ENCODE data around the gene FAM53B.
A peak's percentile ranks its signal among the peaks of the same experiment; 100 is the strongest.

Gene FAM53B

GRCh38 chr10:124725791-124726190 lies 18.4 kb downstream of the FAM53B start:
- DNase-seq: no peak

GRCh38 chr10:124725171-124725631 lies 19.0 kb downstream of the FAM53B start:
- DNase-seq: no peak

- DNase-seq: no peak
Observed at GRCh38 chr10:124724279-124725027, 19.7 kb downstream of the FAM53B start.

DNA sequence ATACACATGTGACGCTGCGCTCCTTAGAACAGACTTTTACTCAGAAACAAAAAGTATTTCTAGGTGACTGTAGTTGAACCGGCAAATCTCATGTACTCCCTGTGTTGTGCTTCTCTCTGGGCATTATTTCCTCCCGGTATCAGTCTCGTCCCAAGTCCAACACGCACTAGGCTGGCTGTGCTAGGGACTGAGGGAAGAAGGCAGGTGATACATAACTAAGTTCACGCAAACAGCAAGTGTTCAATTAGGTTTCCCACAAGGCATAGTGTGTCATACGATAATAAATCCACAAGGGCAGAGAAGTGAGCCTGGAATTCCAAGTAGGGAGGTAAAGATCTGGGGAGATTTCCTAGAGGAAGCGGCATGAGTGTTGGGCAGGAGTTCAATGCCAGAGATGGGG lies 20.4 kb downstream of the FAM53B start:
- no peak for DNase-seq

GRCh38 chr10:124722798-124723783 lies 21.1 kb downstream of the FAM53B start:
- DNase-seq: no peak

DNA sequence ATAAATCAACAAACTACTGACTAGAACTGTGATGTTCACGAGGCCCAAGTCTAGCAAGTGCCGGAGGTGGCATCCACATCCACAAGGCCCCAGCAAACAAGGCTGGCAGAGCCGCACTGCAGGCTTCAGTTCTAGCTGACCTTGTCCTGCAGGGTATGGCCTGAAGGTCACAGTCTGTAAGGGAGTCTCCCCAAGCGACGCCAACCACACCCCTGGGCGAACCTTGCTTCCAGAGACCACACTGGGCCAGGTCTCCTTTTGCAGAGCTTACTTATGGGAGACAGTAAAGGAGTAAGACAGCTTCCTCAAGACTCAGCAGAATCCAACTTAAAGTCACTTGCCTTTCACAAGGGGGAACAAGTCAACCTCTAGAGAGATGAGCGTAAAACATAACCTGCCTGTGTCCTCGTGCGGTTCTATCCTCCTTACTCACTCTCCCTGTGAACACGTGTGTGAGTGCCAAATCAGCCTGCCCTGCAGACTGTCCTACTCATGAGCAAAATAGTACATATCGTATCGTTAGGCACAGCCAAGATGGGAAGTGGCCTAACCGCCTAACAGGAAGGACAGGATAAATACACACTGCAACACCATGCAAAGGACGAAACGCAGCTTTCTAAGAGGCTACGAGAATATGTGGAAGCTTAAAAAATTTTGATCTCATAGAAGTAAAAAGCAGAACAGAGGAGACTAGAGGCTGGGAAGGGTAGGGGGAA lies 22.7 kb downstream of the FAM53B start:
- DNase-seq: no peak

- peak; percentile 24 for DNase-seq
Observed at GRCh38 chr10:124719213-124719851, 24.8 kb downstream of the FAM53B start.

DNA sequence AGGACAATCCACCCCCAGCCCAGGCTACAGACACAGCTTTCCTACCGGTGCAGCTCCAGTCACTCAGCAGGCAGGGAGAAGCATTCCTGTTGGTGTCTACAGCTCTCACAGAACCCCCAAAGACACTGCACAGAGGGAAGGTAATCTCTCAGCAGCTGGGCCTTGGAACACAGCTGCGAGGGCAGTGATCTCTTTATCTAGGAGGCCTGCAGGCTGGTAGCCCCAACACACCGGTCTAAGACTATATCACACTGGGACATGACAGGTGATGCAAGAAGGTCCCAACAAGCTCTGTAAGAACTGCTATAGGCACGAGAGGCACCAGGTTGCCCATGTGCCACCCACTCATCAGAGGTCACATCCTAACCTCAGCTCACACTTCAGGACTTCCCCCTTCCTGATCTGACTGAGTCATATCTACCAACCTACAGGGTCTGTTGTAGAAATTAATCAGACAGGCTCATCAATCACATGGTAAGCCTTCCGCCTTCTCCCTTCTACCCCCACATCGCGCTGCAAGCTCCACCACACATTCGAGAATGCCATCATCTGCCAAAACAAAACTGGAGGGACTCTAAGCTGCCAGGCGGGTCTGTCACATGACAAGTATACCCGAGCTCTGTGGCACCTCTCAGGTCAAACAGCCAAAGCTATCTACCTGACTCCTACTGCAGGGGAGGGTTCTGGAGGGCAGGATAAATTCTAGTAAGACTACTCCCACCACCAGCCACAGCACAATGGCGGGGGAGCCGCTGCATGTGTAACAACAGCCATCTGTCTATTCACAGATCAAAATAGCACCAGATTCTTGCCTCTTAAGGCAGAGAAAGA lies 26.1 kb downstream of the FAM53B start:
- peak; percentile 32 for DNase-seq

DNA sequence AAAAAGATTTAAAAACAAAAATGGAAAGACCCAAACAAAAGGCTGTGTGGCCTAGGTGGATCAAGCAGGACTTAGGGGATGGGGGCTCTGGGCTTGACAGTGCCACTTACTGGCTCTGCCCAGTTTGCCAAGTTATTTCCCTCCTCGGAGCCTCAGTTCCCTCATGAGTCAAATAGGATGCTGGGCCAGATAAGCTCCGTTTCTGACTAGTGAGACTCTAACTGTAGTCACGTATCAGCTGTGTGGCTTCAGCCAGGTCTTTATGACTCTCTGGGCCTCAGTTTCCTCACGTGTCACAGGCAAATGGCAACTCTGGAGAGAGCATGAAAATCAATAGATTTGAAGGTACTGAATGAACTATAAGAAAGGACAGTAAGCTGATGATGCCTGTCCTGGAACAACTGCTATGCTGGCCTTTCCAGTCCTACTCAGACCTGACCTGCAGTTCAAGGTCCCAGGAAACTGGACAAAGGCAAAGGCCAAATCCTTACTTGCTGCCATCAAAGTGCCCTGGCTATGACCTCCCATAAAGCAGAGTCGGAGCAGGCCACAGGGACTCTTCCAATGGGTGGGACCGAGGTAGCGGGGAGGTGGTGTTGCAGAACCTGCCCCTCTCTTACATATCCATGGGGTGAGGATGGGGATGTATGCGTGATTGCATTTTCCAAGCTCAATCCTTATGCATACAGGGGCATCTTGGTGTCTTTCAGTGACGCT lies 27.0 kb downstream of the FAM53B start:
- DNase-seq: no peak

GRCh38 chr10:124716369-124716768 lies 27.8 kb downstream of the FAM53B start:
- no peak for DNase-seq

DNA sequence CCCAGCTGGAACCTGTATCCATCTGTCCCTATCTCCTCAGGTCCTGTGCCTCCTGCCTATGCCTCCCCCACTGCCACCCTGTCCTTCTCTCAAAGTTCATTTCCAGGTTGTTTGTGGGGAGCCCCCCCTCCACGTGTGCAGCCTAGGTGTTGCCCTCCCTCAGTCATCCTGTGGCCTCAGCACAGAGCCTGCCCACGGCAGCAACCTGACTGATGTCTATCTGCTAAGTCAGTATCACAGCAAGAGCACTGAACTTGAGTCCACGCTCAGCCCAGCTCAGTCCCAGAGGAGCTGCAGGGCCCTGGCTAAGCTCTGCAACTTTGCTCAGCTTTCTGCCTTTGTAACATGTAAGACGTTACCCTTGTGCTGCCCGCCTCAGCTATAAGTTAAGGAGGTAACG lies 28.7 kb downstream of the FAM53B start:
- no peak for DNase-seq

DNA sequence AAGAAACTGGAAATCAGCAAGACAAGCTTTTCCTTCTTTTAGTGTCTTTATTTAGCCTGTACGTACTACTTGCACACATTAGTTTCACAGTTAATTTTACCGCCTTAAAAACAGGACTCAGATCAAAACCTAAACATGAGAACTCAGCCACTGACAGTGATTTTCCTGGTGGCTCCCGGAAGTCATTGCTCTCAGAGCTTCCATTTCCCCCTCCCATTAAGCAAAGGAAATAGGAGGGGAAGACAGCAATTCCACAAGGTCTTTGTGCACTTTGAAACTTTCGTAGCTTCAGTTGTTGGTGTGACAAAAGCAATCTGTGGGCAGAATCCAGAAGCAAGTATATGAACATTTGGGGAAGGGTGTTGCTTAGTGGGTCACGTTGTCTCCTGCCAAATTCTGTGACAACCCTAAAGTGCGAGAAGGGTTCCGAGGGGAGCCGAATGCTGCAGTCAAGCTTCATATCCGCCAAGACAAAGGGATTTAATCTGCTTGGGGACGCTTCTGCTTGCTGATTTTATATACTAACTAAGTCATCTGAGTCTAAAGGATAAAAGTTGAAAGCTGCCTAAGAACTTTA lies 30.4 kb downstream of the FAM53B start:
- DNase-seq: no peak

DNA sequence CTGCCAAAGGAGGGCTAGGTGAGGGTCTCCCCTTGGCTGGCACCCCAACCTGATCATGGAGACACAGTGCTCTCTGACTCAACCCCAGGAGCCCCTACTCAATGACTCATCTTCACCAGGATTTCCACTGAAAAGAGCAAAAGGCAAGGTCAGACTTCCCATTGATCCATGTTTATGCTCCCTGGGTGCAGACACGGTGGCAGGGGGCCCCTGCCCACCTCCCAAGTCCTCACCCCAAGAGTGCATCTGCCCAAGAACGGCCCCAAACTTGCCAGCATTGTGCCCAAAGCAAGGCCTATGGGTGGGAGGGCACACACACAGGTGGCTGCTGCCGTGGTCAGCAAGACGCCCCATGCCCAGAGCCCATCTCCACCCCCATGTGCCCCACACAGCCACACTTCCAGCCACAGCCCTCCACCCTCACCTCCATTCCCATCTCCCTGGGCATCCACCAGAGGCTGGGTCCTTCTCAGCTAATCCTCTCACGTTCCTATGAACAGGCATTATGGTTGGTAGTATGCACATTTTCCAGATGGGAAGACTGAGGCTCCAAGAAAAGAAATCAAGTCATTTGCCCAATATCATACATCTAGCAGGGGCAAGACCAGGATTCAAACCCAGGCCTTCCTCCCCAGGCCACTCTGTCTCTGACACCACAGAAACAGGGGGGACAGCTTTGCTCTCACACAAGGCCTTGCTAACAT lies 31.3 kb downstream of the FAM53B start:
- no peak for DNase-seq

- no peak for DNase-seq
Observed at GRCh38 chr10:124711145-124711544, 33.0 kb downstream of the FAM53B start.

GRCh38 chr10:124710266-124710881 lies 33.8 kb downstream of the FAM53B start:
- no peak for DNase-seq

GRCh38 chr10:124709861-124710260 lies 34.3 kb downstream of the FAM53B start:
- no peak for DNase-seq

DNA sequence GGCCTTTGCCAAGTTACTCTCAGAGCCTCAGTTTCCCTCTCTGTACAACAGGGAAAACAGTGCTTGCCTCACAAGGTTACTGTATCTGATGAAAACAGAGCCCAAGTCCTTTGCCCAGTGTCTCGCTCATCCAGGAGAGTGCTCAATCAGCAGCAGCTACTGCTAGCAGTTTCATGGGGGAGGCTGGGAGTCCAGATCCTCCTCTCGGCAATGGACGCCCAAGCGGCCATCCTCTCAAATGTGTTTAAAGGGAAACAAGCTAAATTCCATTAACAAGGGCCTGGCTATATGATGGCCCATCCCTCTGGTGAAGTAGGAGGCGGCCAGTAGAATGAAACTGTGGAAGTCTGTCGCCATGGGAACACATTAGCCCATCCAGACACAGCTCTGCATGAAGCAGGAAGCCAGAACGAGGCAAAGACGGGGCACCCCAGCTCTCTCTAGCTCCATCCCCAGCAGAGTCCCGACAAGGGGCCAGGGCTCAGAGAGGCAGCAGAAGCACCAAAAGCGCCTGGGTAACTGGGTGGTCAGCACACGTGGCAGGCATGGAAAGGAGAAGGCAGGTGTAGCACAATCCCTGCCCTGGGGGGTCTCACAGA lies 35.2 kb downstream of the FAM53B start:
- DNase-seq: no peak

- DNase-seq: no peak
Observed at GRCh38 chr10:124708246-124708779, 35.9 kb downstream of the FAM53B start.

GRCh38 chr10:124707551-124707950 lies 36.6 kb downstream of the FAM53B start:
- DNase-seq: no peak

Measured in effector CD8-positive, alpha-beta T cell (primary cell).